COLO668 (cell line): ENCODE data around the gene YWHAE.
A peak's percentile ranks its signal among the peaks of the same experiment; 100 is the strongest.
"Not testable (repeated sequence)": the region's sequence is repeated elsewhere in the genome, so short reads cannot be mapped to it uniquely, and the experiment has no call there.

Source experiments
- DNase-seq: peaks from one replicate; lab custom pipeline; 2025; ENCODE audit not compliant: unreplicated experiment; lab: John Stamatoyannopoulos, UW

Gene YWHAE

GRCh38 chr17:1399679-1400512 lies at the start of gene YWHAE:
Gene YWHAE, minus strand, starts transcription at chr17:1400222. Its CDS starts 112 bp downstream, at chr17:1400110.
- peak; percentile 94 for DNase-seq

GRCh38 chr17:1449412-1449967 lies 49.5 kb upstream of the YWHAE start:
- DNase-seq, result no peak

- DNase-seq, result no peak
Observed at GRCh38 chr17:1447052-1447451, 47.0 kb upstream of the YWHAE start.

GRCh38 chr17:1446201-1446600 lies 46.2 kb upstream of the YWHAE start:
- no peak for DNase-seq

GRCh38 chr17:1445695-1446094 lies 45.7 kb upstream of the YWHAE start:
- not testable (repeated sequence) for DNase-seq

GRCh38 chr17:1442721-1443120 lies 42.7 kb upstream of the YWHAE start:
- DNase-seq, result not testable (repeated sequence)

- no peak for DNase-seq
Observed at GRCh38 chr17:1442187-1442586, 42.2 kb upstream of the YWHAE start.

- DNase-seq, result no peak
Observed at GRCh38 chr17:1440921-1441320, 40.9 kb upstream of the YWHAE start.

- DNase-seq, result no peak
Observed at GRCh38 chr17:1438593-1439083, 38.6 kb upstream of the YWHAE start.

GRCh38 chr17:1435326-1435725 lies 35.3 kb upstream of the YWHAE start:
- no peak for DNase-seq

- DNase-seq, result no peak
Observed at GRCh38 chr17:1434150-1434549, 34.1 kb upstream of the YWHAE start.

- DNase-seq, result no peak
Observed at GRCh38 chr17:1431631-1432104, 31.6 kb upstream of the YWHAE start.

- no peak for DNase-seq
Observed at GRCh38 chr17:1423456-1424135, 23.6 kb upstream of the YWHAE start.

GRCh38 chr17:1422885-1423284 lies 22.9 kb upstream of the YWHAE start:
- no peak for DNase-seq

- no peak for DNase-seq
Observed at GRCh38 chr17:1421470-1421869, 21.4 kb upstream of the YWHAE start.

GRCh38 chr17:1420981-1421380 lies 21.0 kb upstream of the YWHAE start:
- no peak for DNase-seq

- DNase-seq, result no peak
Observed at GRCh38 chr17:1420163-1420562, 20.1 kb upstream of the YWHAE start.

- not testable (repeated sequence) for DNase-seq
Observed at GRCh38 chr17:1418476-1418875, 18.5 kb upstream of the YWHAE start.

GRCh38 chr17:1416414-1416813 lies 16.4 kb upstream of the YWHAE start:
- no peak for DNase-seq

- no peak for DNase-seq
Observed at GRCh38 chr17:1414634-1415033, 14.6 kb upstream of the YWHAE start.

- DNase-seq, result no peak
Observed at GRCh38 chr17:1414001-1414574, 14.1 kb upstream of the YWHAE start.
